Upper lobe of left lung (tissue), 6 donors: ENCODE measurements around the gene EGFL8. TPM values are rescaled to one million over a fixed set of nuclear protein-coding genes. Genes with fewer than 3 reads are reported as not detected.
A peak's percentile ranks its signal among the peaks of the same experiment; 100 is the strongest.
"Not testable (repeated sequence)": the region's sequence is repeated elsewhere in the genome, so short reads cannot be mapped to it uniquely, and the experiment has no call there.

ENCODE experiments used
- ATAC-seq, 2 donors: fragments of 200-7000 bp; cut with Tn5 transposase; one replicate each; pipeline ENCODE4 v1.9.1; 2022; ENCODE audit warnings: mild to moderate bottlenecking in 2 of 2, moderate library complexity in 2 of 2; ENCODE audit not compliant: low FRiP score in 2 of 2
- DNase-seq, 2 donors: peaks; one replicate each; pipeline ENCODE4 v3.0.0-alpha.2; 2019 to 2020
- H3K27ac ChIP-seq, 4 donors: fragments of 200-600 bp; sonication (generic); one replicate each; pipeline ENCODE4 v1.5.1; 2016 to 2019
- H3K27me3 ChIP-seq, 4 donors: fragments of 200-600 bp; sonication (generic); one replicate each; pipeline ENCODE4 v1.5.1; 2017 to 2019
- H3K36me3 ChIP-seq, 4 donors: fragments of 200-600 bp; sonication (generic); one replicate each; pipeline ENCODE4 v1.5.1; 2016 to 2019
- H3K4me1 ChIP-seq, 4 donors: fragments of 200-600 bp; sonication (generic); one replicate each; pipeline ENCODE4 v1.5.1; 2018 to 2019
- H3K4me3 ChIP-seq, 4 donors: fragments of 200-600 bp; sonication (generic); one replicate each; pipeline ENCODE4 v1.5.1; 2017 to 2019; ENCODE audit warnings: mild to moderate bottlenecking in 2 of 4, moderate library complexity in 1 of 4
- H3K9me3 ChIP-seq, 4 donors: fragments of 200-600 bp; sonication (generic); one replicate each; pipeline ENCODE4 v1.5.1; 2018 to 2019
- CTCF ChIP-seq, 6 experiments: fragments of 450-650 bp in 4 of 6; fragments of 200-600 bp in 2 of 6; sonication (generic) in 2 of 6; IDR thresholded peaks; one replicate each; pipeline ENCODE4 v1.5.1; 2016 to 2019; ENCODE audit warnings: antibody characterized with exemption in 6 of 6
- EP300 ChIP-seq, 4 donors: sonication (generic); formaldehyde crosslinking; IDR thresholded peaks; one replicate each; pipeline ENCODE4 v1.5.1; 2017; ENCODE audit warnings: antibody characterized with exemption in 4 of 4, control low read depth in 2 of 4
- POLR2A ChIP-seq, 4 donors: fragments of 450-650 bp; IDR thresholded peaks; one replicate each; pipeline ENCODE4 v1.5.1; 2016 to 2017; ENCODE audit warnings: antibody characterized with exemption in 4 of 4, mild to moderate bottlenecking in 2 of 4
- POLR2AphosphoS5 ChIP-seq, 2 donors: sonication (generic); formaldehyde crosslinking; IDR thresholded peaks; one replicate each; pipeline ENCODE4 v1.5.1; 2017; ENCODE audit warnings: antibody characterized with exemption in 2 of 2
- WGBS, 2 donors: methylation state at CpG; one replicate each; pipeline ENCODE4 v1.1.5; 2017 to 2018; 5-methylcytosine and 5-hydroxymethylcytosine counted together
- total RNA-seq, 6 donors: library from RNA; depleted of rRNA in 4 of 6; stranded (reverse); fragments of >200 nt in 4 of 6; gene quantifications; one replicate each; pipeline versions ENCODE4 v1.1.0 to v1.2.1, GENCODE V29; 2016 to 2021
- donor health status: DM: no; HTN: no; CAD: no; lungs with moderate emphysema.
- donor health status: DM: no; HTN: yes; CAD: no; lungs with severe emphysema.

Gene EGFL8
- total RNA-seq, 6 donors from 2014 or later, result 6.1 to 37.7 (median 9.6) TPM

- ATAC-seq, result peak; percentile 81 to 84
- H3K4me3 ChIP-seq, H3K9me3 ChIP-seq, H3K27me3 ChIP-seq: not testable (repeated sequence)
- TF ChIP-seq POLR2A (IDR thresholded peaks at IDR 0.05) (peak in 1 of 4 donors; percentile 36), POLR2AphosphoS5 (IDR thresholded peaks at IDR 0.05) (peak in 1 of 2 donors; percentile 26)
- H3K27ac ChIP-seq, result peak overlapping the region; percentile 77 to 98 (median 95)
- peaks cover 49 to 67% (median 62%) of the 10 kb centered on the region in 4 donors for H3K4me1 ChIP-seq
- peaks cover 6 to 46% (median 31%) of the 10 kb centered on the region in 4 donors for H3K36me3 ChIP-seq
- 39 to 48% methylated on average over 11 of the region's 11 CpGs for WGBS, 2 donors
- DNase-seq, result peak; percentile 91
Observed at GRCh38 chr6:32185681-32186131, 21.3 kb downstream of the EGFL8 start.

- DNase-seq, H3K27me3 ChIP-seq, H3K9me3 ChIP-seq, H3K4me3 ChIP-seq, ATAC-seq: not testable (repeated sequence)
- peak overlapping the region; percentile 77 to 98 (median 95) for H3K27ac ChIP-seq
- WGBS, 2 donors, result 67 to 70% methylated on average over 10 of the region's 10 CpGs
- peaks cover 55 to 73% (median 67%) of the 10 kb centered on the region in 4 donors for H3K4me1 ChIP-seq
- H3K36me3 ChIP-seq, result peaks cover under 1 to 40% (median 25%) of the 10 kb centered on the region in 4 donors
Observed at GRCh38 chr6:32186151-32186840, 21.9 kb downstream of the EGFL8 start.

GRCh38 chr6:32187009-32187709 is 22.8 kb downstream of the EGFL8 start:
- ATAC-seq, result no peak
- Histone ChIP-seq H3K27ac (peak overlapping the region; percentile 77 to 98 (median 95)), H3K36me3 (peaks cover 0 to 31% (median 20%) of the 10 kb centered on the region in 4 donors), H3K4me1 (peaks cover 62 to 74% (median 72%) of the 10 kb centered on the region in 4 donors), H3K9me3 (no peaks in the 10 kb centered on the region), H3K4me3 (no peak overlapping the region), H3K27me3 (no peaks in the 10 kb centered on the region)
- TF ChIP-seq POLR2AphosphoS5 (IDR thresholded peaks at IDR 0.05) (no peak), CTCF (IDR thresholded peaks at IDR 0.05) (no peak), EP300 (IDR thresholded peaks at IDR 0.05) (no peak), POLR2A (IDR thresholded peaks at IDR 0.05) (no peak)
- DNase-seq, result peak in 1 of 2 donors; percentile 50
- 59 to 69% methylated on average over 11 to 12 of the region's 12 CpGs for WGBS, 2 donors

- peaks cover 0 to 25% (median 16%) of the 10 kb centered on the region in 4 donors for H3K36me3 ChIP-seq
- DNase-seq, result peak in 1 of 2 donors; percentile 43
Observed at GRCh38 chr6:32187725-32188380, 23.5 kb downstream of the EGFL8 start.

GRCh38 chr6:32188381-32189068 is 24.1 kb downstream of the EGFL8 start:
- Histone ChIP-seq H3K36me3 (peaks cover 0 to 24% (median 12%) of the 10 kb centered on the region in 4 donors), H3K27me3 (no peaks in the 10 kb centered on the region), H3K4me3 (peak overlapping the region; percentile 5 to 96 (median 76)), H3K27ac (peak overlapping the region; percentile 93 to 98 (median 96)), H3K4me1 (peaks cover 71 to 83% (median 81%) of the 10 kb centered on the region in 4 donors), H3K9me3 (no peaks in the 10 kb centered on the region)
- ATAC-seq (no peak), DNase-seq (no peak)
- WGBS, 2 donors, result 17 to 22% methylated on average over 10 to 13 of the region's 13 CpGs
- TF ChIP-seq EP300 (IDR thresholded peaks at IDR 0.05) (no peak), POLR2A (IDR thresholded peaks at IDR 0.05) (no peak), POLR2AphosphoS5 (IDR thresholded peaks at IDR 0.05) (no peak), CTCF (IDR thresholded peaks at IDR 0.05) (no peak)

More at GRCh38 chr6:32187725-32188380, 23.5 kb downstream of the EGFL8 start:
- Histone ChIP-seq H3K4me1 (peaks cover 66 to 80% (median 77%) of the 10 kb centered on the region in 4 donors), H3K27ac (peak overlapping the region; percentile 77 to 98 (median 95)), H3K4me3 (peak overlapping the region in 3 of 4 donors; percentile 72 to 96 (median 80))
- 77 to 78% methylated on average over 8 to 18 of the region's 18 CpGs for WGBS, 2 donors
- ATAC-seq, H3K9me3 ChIP-seq, H3K27me3 ChIP-seq: not testable (repeated sequence)
